ENCODE results near the gene UTP11.

DNA sequence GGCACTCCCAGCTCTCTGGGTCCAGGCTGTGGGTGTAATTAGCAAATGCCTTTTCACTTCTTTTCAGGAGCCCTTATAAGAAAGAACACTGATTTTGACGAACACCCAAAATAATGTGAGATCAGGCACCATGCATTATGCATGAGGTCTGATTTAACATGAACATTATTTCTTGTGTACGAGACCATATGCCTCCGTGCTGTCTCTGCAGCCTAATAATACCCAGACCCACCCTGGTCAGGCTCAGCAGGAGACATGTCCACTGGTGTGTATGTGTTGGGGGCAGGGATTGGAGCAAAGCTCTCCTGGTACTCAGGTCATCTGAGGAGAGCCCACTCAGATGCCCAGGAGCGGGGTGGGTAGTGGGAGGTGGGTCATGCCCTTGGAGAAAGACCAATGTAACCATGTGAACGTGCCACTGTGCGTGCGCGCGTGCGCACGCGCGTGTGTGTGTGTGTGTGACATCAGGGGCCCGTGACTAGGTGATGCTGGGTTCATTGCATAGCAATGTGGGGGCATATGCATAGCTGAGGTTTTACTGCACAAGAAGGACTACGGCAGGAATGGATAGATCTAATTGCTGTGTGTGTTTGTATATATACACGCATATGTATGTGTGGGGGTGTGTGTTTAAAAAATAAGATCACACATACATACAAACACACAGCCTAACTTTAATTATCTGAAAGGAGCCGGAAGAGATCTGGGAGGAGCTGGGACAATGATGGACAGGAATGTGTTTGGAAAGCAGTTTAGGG is 27.0 kb downstream of the UTP11 start:
- TF ChIP-seq SP1 (IDR thresholded peaks at IDR 0.05) (no peak), TAF1 (conservative IDR thresholded peaks at IDR 0.05) (no peak), JUND (IDR thresholded peaks at IDR 0.05) (no peak)
- TF ChIP-seq, protein P1, sequence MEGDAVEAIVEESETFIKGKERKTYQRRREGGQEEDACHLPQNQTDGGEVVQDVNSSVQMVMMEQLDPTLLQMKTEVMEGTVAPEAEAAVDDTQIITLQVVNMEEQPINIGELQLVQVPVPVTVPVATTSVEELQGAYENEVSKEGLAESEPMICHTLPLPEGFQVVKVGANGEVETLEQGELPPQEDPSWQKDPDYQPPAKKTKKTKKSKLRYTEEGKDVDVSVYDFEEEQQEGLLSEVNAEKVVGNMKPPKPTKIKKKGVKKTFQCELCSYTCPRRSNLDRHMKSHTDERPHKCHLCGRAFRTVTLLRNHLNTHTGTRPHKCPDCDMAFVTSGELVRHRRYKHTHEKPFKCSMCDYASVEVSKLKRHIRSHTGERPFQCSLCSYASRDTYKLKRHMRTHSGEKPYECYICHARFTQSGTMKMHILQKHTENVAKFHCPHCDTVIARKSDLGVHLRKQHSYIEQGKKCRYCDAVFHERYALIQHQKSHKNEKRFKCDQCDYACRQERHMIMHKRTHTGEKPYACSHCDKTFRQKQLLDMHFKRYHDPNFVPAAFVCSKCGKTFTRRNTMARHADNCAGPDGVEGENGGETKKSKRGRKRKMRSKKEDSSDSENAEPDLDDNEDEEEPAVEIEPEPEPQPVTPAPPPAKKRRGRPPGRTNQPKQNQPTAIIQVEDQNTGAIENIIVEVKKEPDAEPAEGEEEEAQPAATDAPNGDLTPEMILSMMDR (IDR thresholded peaks at IDR 0.05; ENCODE audit: low read depth, low read length, missing input control), result no peak
- TF ChIP-seq, protein P2, sequence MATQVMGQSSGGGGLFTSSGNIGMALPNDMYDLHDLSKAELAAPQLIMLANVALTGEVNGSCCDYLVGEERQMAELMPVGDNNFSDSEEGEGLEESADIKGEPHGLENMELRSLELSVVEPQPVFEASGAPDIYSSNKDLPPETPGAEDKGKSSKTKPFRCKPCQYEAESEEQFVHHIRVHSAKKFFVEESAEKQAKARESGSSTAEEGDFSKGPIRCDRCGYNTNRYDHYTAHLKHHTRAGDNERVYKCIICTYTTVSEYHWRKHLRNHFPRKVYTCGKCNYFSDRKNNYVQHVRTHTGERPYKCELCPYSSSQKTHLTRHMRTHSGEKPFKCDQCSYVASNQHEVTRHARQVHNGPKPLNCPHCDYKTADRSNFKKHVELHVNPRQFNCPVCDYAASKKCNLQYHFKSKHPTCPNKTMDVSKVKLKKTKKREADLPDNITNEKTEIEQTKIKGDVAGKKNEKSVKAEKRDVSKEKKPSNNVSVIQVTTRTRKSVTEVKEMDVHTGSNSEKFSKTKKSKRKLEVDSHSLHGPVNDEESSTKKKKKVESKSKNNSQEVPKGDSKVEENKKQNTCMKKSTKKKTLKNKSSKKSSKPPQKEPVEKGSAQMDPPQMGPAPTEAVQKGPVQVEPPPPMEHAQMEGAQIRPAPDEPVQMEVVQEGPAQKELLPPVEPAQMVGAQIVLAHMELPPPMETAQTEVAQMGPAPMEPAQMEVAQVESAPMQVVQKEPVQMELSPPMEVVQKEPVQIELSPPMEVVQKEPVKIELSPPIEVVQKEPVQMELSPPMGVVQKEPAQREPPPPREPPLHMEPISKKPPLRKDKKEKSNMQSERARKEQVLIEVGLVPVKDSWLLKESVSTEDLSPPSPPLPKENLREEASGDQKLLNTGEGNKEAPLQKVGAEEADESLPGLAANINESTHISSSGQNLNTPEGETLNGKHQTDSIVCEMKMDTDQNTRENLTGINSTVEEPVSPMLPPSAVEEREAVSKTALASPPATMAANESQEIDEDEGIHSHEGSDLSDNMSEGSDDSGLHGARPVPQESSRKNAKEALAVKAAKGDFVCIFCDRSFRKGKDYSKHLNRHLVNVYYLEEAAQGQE (IDR thresholded peaks at IDR 0.05), result no peak
- TF ChIP-seq, protein P3, sequence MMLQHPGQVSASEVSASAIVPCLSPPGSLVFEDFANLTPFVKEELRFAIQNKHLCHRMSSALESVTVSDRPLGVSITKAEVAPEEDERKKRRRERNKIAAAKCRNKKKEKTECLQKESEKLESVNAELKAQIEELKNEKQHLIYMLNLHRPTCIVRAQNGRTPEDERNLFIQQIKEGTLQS (IDR thresholded peaks at IDR 0.05), result no peak
